ENCODE data around the gene SLC23A1.

DNA sequence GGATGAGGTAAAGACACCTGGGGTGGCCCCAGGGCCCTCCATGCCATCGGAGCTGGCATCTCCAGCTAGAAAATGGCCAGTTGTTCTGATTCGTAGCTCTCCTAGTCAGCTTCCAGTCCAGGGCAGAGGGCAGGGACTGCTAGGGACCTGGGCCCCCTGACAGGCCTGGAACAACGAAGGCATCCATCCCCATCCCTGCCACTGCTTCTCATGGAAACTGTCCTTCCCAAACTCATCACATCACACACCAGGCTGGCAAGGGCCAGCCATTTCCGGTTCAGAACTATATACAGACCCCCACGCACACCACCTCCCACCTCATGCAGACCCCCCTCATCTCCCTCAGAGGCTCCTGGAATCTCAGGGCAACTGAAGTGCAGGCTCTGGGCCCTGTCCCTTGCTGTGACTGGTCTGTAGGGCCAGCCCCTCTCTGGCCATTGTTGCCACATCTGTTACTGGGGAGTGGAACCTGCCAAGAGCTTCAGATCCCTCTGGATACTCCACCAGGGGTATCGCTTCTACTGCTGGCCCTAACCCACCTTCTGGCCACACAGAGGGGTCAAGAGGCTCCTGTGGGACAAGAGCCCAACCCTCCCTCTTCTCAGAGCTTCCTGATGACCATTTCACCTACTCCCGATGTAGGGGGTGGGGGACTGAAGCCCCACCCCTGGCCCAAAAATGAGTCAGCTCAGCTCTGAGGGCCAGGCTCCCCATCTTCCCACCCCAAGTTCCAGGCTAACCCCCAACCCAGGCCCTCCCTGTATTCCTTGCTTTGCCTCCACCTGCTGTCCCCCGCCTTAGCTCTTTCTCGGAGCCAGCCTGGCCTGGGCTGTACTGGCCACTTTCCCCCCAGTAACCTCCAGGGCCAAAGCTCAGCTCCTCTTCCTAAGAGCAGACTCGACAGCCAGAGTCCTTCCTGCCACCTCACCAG lies 7.8 kb upstream of the SLC23A1 start:
- TF ChIP-seq POLR2AphosphoS5 (IDR thresholded peaks at IDR 0.05; ENCODE audit: low read depth) = no peak
- TF ChIP-seq, protein P1, sequence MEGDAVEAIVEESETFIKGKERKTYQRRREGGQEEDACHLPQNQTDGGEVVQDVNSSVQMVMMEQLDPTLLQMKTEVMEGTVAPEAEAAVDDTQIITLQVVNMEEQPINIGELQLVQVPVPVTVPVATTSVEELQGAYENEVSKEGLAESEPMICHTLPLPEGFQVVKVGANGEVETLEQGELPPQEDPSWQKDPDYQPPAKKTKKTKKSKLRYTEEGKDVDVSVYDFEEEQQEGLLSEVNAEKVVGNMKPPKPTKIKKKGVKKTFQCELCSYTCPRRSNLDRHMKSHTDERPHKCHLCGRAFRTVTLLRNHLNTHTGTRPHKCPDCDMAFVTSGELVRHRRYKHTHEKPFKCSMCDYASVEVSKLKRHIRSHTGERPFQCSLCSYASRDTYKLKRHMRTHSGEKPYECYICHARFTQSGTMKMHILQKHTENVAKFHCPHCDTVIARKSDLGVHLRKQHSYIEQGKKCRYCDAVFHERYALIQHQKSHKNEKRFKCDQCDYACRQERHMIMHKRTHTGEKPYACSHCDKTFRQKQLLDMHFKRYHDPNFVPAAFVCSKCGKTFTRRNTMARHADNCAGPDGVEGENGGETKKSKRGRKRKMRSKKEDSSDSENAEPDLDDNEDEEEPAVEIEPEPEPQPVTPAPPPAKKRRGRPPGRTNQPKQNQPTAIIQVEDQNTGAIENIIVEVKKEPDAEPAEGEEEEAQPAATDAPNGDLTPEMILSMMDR (IDR thresholded peaks at IDR 0.05; ENCODE audit: insufficient read depth, low read length) = no peak

All from HL-60 (cell line).